Measurements from ENCODE around the gene DHX40. TPM values are rescaled to one million over a fixed set of nuclear protein-coding genes. Genes with fewer than 3 reads are reported as not detected.

DHX40 gene
- total and polyA plus RNA-seq, 2 of the 13 experiments (the other 11 are each of a cell fraction or from before 2014, with no cell fraction given), result 22.2 to 37.0 TPM

DNA sequence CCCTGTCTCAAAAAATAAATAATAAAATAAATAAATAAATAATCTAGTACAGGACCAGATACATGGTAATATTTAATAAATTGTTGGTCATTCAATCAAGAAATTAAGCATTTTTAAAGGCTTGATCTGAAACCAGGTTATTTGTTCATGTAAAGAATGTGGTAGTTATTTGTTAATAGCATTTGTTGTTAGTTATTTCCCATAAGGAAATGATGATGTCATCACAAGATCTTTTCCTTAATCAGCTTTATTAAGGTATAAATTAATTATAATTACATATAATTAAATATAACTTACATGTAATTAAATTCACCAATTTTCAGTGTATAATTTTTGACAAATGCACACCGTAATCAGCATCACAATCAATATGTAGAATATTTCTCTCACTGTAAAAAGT lies 19.5 kb upstream of the DHX40 start:
- ChIA-PET CTCF (ENCODE audit: low intra/inter-chr PET ratio, low total read pairs) (no interaction called here), POLR2A (no interaction called here)
- Histone ChIP-seq H3K27ac (ENCODE audit: extremely low read length, insufficient read depth, low read length) (no peak overlapping the region), H3K4me3 (replicated peaks in 1 of 3; ENCODE audit: insufficient read depth in 1 of 3, low read depth in 2 of 3, low read length in 3 of 3) (no peak overlapping the region), H3K4me1 (ENCODE audit: insufficient read depth, low read length) (no peaks in the 10 kb centered on the region), H2AFZ (ENCODE audit: low read length) (no peak overlapping the region), H3K79me2 (ENCODE audit: insufficient read depth, low read length) (no peaks in the 10 kb centered on the region), H4K20me1 (ENCODE audit: insufficient read depth, low read length) (no peaks in the 10 kb centered on the region), H3K36me3 (replicated peaks in 1 of 2; ENCODE audit: control insufficient read depth in 1 of 2, insufficient read depth in 2 of 2, low read length in 2 of 2) (no peaks in the 10 kb centered on the region), H3K9me3 (ENCODE audit: low read length) (no peaks in the 10 kb centered on the region), H3K9ac (ENCODE audit: insufficient read depth, low read depth, low read length) (no peak overlapping the region), H3K4me2 (ENCODE audit: low read depth, low read length) (no peak overlapping the region), H3K27me3 (ENCODE audit: control insufficient read depth in 1 of 2, insufficient read depth in 2 of 2, low read length in 2 of 2) (peaks cover 0 to 10% of the 10 kb centered on the region in 2 experiments; a peak in 1 of 5 replicates)
- ATAC-seq (no peak), DNase-seq (ENCODE audit: low spot score) (no peak), FAIRE-seq (no peak)
- in situ Hi-C loops (cut with HindIII; ENCODE audit: extremely low pct_ligation_motif_present, low pct_unique_long_range_greater_than_20kb), result no loop called here
- TF ChIP-seq CREB1 (IDR thresholded peaks at IDR 0.05), result peak; percentile 66
- no peak for TF ChIP-seq CREB1 (CRISPR knock-in tag; IDR thresholded peaks at IDR 0.05)
- TF ChIP-seq ZNF550 (CRISPR knock-in tag; IDR thresholded peaks at IDR 0.05; ENCODE audit: borderline replicate concordance), result no peak
- no peak for TF ChIP-seq SRF (IDR thresholded peaks at IDR 0.05; ENCODE audit: low read depth, low read length)
- TF ChIP-seq MAFK (conservative IDR thresholded peaks at IDR 0.05 in 1 of 2, IDR thresholded peaks at IDR 0.05 in 1 of 2; ENCODE audit: low read length in 2 of 2), result 0 out of 4 replicates have a peak, but pooled peaks of 1 of the 2 experiments have one; percentile 23
- TF ChIP-seq, protein P1, sequence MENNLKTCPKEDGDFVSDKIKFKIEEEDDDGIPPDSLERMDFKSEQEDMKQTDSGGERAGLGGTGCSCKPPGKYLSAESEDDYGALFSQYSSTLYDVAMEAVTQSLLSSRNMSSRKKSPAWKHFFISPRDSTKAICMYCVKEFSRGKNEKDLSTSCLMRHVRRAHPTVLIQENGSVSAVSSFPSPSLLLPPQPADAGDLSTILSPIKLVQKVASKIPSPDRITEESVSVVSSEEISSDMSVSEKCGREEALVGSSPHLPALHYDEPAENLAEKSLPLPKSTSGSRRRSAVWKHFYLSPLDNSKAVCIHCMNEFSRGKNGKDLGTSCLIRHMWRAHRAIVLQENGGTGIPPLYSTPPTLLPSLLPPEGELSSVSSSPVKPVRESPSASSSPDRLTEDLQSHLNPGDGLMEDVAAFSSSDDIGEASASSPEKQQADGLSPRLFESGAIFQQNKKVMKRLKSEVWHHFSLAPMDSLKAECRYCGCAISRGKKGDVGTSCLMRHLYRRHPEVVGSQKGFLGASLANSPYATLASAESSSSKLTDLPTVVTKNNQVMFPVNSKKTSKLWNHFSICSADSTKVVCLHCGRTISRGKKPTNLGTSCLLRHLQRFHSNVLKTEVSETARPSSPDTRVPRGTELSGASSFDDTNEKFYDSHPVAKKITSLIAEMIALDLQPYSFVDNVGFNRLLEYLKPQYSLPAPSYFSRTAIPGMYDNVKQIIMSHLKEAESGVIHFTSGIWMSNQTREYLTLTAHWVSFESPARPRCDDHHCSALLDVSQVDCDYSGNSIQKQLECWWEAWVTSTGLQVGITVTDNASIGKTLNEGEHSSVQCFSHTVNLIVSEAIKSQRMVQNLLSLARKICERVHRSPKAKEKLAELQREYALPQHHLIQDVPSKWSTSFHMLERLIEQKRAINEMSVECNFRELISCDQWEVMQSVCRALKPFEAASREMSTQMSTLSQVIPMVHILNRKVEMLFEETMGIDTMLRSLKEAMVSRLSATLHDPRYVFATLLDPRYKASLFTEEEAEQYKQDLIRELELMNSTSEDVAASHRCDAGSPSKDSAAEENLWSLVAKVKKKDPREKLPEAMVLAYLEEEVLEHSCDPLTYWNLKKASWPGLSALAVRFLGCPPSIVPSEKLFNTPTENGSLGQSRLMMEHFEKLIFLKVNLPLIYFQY (CRISPR knock-in tag; IDR thresholded peaks at IDR 0.05; ENCODE audit: borderline replicate concordance), result no peak
- peak; percentile 97 for TF ChIP-seq ATF7 (IDR thresholded peaks at IDR 0.05)
- no peak for TF ChIP-seq ATF7 (CRISPR knock-in tag; IDR thresholded peaks at IDR 0.05)
- 7% methylated on average over 1 of the region's 1 CpG for WGBS (ENCODE audit: low lambda C conversion rate)
- intact Hi-C loops (cut with micrococcal nuclease; ENCODE audit: unreplicated experiment), result no loop called here
- BruUV-seq (replicated peaks), result no TSS peak

Data from HepG2 (cell line).